ENCODE data around the gene LITAF. TPM values are rescaled to one million over a fixed set of nuclear protein-coding genes. Genes with fewer than 3 reads are reported as not detected.
"Not testable (repeated sequence)": the region's sequence is repeated elsewhere in the genome, so short reads cannot be mapped to it uniquely, and the experiment has no call there.

Gene LITAF
- polyA plus RNA-seq, 4 donors, result 123 to 141 (median 127) TPM

DNA sequence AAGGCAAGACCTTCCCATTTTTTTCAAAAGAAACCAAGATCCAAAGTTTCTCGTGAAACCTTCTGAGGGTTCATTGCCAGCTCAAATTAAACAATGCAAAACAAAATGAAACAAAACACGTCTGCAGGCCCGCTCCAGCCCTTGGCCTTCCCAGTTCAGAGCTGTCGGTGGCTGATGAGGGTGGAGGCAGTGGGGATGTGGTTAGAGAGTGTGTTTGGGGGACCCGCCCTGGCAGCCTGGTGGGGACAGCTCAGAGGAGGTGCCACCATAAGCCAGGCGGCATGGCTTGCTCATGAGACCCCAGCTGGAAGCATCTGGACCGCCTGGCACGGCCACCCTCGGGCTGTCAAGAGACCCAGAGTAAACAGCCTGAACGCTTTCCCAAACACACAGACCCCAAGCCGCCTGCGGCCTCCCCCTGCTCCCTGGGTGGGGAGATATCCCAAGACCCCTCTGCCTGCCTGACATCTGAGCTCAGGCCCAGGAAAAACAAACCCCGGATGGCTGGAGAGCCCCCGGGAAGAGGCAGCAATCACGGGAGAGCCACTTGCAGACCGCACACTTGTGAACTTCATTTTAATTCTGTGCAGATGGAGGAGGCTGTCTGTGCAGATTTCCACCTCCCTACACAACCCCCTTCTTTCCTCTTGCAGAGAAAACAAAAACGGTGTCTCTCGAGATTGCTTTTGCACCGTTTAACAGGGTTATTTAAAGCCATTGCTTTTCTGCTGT lies 35.4 kb upstream of the LITAF start:
- no peak for DNase-seq (ENCODE audit: low read depth in 4 of 4, low spot score in 3 of 4)

DNA sequence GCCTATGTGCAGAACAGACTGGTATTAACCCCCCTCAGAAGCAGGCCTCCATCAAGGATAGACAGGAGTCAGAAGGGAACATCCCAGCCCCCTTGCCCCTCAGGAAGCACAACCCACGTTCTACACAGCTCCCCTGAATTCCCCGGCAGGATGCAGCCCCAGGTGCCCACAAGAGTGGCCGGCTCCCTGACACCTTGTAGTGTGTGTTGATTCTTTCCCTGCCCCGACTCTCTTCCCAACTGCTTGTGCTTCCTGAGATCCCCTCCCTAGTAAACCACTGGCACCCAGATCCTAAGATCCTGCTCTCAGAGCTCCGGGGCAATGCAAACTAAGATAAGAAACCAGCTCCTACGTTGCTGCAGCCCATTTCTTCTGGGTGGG lies 34.8 kb upstream of the LITAF start:
- DNase-seq (ENCODE audit: low read depth in 4 of 4, low spot score in 3 of 4), result no peak

DNA sequence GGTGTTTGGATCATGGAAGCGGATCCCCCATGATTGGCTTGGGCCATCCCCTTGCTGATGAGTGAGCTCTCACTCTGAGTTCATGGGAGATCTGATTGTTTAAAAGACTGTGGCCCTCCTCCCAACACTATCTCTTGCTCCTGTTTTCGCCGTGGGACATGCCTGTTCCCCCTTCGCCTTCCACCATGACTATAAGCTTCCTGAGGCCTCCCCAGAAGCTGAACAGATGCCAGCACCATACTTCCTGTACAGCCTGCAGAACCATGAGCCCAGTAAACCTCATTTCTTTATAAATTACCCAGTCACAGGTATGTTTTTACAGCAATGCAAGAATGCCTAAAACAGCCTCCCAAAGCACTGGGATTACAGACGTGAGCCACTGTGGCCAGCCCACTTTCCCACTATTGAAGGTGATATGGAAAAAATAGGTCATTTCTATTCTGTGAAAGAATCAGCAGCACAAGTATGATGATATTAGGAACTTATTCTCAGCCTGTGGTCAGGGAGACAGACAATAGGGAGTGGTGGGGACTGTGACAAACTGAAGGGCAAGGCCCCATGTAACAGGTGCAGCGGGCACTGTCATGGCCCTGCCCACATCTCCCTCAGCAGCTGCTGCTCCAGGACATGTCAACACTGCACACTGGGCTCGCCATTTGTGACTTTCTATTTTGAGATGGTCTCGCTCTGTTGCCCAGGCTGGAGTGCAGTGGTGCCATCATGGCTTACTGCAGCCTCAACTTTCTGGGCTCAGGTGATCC lies 33.7 kb upstream of the LITAF start:
- DNase-seq (ENCODE audit: low read depth in 4 of 4, low spot score in 3 of 4), result no peak

DNA sequence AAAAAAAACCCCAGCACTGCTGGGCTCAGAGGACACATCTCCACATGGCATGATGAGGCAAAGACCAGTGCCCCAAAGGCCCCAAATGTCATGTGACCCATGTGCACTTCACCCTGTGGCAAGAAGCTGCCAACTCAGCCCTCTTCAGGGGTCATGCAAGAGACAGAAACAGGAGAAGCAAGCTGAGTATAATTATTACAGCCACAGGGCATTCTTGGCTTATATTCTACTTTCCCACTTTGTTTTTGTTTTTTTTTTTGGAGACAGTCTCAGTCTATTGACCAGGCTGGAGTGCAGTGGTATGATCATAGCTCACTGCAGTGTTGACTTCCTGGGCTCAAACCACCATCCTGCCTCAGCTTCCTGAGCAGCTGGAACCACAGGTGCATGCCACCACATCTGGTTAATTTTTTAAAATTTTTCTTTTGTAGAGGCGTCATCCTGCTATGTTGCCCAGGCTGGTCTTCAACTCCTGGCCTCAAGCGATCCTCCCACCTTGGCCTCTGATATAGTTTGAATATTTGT lies 32.7 kb upstream of the LITAF start:
- no peak for DNase-seq (ENCODE audit: low read depth in 4 of 4, low spot score in 3 of 4)

DNA sequence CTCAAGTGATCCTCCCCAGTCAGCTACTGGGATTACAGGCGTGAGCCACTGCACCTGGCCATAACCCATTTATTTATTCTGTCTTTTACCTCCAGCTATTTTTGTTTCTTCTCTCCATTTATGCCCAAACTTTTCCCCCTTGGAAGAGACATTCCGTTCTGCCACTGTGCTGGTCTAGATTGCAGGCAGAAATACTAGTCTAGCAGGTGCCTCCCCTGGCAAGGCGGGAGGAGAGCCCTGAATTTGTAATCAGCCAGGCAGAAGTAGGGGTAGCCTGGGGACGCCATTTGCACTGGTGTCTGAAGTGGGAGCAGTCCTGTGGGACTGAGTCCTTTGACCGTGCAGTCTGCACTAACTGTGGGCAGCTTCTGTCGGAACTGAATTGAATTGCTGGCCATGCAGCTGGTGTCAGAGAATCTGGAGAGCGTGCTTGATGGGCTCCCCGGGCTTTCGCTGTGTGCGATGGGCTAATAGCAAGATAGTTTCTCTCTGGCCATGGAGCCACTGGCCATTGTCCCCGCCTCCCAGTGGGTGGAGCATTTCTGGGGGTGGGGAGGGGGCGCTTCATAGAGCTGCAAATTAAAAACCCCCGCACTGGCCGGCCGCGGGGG lies 31.5 kb upstream of the LITAF start:
- DNase-seq (ENCODE audit: low read depth in 4 of 4, low spot score in 3 of 4), result no peak

DNA sequence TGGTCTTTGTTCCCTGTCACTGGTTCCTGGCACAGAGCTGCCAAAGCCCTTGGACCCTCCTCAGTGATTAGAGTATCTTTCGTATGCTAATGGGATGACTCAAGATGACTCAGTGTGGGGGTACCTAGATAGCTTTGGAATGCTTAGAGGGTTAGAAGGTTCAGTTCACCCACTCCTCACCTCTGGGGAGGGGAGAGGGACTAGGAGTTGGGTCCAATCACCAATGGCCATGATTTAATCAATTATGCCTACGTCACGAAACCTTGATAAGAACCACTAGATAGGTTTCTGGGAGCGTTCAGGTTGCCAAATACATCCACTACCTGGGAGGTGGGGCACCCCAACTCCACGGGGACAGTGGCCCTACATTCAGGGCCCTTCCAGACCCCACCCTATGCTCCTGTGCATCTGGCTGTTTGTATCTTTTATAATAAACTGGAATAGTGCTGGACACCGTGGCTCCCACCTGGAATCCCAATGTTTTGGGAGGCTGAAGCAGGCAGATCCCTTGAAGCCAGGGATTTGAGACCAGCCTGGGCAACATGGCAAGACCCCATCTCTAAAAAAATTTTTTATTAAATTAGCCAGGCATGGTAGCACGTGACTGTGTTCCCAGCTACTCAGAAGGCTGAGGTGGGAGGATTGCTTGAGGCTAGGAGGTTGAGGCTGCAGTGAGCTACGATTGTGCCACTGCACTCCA lies 29.2 kb upstream of the LITAF start:
- no peak for DNase-seq (ENCODE audit: low read depth in 4 of 4, low spot score in 3 of 4)

DNA sequence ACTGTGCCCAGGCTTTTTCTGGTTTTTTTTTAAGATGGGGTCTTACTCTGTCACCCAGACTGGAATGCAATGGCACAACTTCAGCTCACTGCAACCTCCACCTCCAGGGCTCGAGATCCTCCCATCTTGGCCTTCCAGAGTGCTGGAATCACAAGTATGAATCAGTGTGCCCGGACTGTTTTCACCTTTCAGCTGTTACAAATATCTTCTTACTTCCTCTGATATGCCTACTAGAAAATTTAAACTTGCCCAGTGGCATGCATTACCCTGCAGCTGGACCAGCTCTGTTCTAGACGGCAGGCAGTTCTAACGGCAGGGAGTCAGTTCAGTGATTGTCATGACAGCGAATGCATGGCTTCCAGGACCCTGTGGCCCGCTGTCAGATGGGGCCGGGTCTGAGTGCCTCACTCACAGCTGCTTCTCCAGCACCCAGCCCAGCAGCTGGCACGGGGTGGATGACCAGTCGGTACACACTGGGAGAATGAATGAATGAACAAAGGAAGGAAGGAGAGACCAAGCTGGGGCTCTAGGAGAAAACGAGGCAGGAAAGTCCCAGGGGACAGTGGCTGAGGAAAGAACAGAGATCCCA lies 28.0 kb upstream of the LITAF start:
- no peak for DNase-seq (ENCODE audit: low read depth in 4 of 4, low spot score in 3 of 4)

DNA sequence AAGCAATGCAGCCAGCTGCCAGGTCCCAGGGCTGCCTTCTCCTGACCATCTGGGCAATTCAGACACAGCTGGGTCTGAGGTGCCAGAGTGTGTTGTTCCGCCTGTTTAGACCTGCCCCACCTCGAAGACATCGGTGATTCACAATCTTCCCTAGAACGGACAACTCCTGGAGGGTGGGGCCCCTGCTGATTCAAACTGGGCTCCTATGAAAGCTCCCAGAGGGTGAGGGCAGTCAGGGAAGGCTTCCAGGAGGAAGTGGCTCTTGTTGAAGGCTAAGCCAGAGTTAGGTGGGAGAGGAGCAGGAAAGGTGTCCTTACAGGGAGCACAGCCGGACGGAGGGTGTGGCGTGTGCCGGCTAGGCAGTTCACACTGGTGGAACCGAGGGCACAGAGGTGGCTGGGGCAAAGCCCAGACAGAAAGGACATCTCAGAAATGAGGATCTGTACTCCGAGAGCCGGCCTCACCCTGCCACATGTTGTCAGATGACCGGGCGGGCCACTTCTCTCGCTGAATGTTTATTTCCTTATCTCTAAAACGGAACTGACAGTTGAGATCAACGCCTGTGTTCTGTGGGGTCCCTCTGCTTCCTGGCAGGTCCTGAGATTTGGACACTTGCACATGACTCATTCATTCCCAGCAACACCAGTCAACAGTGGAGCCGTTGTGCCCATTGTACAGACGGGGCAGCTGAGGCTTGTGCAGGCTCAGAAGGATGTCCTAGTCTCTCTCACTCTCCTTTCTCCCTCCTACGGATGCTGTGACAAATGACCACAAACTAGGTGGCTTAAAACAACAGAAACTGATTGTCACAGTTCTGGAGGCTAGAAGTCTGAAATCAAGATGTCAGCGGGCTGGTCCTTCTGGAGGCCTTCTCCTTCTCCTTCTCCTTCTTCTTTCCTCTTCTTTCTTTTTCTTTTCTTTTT lies 26.9 kb upstream of the LITAF start:
- DNase-seq (ENCODE audit: low read depth in 4 of 4, low spot score in 3 of 4), result no peak

DNA sequence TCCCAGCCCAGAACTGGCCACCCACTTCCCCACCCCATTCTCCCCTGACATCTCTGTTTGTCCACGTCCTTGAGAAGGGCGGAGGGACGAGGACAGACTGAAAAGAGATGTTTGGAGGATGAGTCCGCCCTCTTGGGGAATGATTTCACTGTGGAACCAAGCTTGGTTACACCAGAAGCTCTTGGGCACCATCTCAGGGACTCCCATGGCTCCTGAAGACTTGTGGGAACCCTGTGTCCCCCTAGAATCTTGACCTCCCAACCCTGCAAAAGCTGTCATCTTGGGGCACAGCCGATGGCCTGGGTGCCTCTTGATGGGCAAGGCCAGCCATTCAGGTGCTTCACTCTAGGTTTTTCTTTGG lies 25.9 kb upstream of the LITAF start:
- no peak for DNase-seq (ENCODE audit: low read depth in 4 of 4, low spot score in 3 of 4)

DNA sequence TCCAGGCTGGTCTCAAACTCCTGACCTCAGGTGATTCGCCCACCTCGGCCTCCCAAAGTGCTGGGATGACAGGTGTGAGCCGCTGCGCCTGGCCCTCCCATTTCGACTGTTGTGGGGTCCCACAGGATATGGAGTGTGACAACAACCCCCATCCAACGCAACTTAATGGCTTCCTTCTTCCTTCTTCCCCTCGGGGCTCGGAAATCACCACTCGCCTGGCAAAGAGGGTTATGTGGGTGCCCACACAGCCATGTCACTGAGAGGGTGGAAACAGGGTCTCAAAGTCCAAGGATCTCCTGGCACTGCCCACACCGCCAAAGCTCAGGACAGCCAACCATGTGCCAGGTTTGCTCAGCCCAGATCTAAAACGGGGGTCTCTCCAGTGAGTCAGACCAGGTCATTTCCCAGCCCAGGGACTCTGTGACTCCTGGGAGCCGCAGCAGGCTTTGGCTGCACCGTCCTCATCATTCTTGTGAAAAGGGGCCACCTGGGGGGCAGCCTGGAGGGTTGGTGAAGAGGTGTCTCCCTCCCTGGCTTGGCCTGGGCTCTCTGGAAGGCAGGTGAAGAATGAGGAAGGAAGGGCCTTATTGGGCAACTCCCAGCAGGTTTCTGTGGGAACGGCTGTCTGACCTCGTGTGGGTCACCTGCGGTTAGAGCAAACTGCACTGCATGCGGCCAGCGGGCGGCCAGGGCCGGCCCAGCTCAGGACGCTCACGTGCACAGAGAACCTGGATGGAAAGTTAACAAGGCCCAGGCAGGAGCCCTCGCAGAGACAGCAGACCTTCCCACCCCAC lies 25.3 kb upstream of the LITAF start:
- DNase-seq (ENCODE audit: low read depth in 4 of 4, low spot score in 3 of 4), result no peak

DNA sequence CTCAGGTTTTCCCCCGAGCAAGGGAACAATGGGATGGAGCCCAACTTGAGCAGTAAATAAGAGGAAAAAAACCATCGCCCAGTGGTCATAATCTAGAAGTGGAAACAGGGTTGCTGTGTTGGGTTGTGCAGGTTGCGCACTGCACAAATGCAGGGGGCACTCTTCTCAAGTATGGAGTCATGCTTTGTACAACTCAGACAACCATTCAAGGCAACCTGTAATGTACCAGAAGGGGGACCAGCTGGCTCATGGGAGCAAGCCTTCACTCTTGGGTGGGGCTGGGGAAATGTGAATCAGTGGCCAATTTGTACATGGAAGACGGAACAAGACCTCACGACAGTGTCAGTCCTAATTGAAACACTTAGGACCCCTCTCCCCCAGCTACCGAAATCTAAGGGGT lies 23.9 kb upstream of the LITAF start:
- DNase-seq (ENCODE audit: low read depth in 4 of 4, low spot score in 3 of 4), result no peak

DNA sequence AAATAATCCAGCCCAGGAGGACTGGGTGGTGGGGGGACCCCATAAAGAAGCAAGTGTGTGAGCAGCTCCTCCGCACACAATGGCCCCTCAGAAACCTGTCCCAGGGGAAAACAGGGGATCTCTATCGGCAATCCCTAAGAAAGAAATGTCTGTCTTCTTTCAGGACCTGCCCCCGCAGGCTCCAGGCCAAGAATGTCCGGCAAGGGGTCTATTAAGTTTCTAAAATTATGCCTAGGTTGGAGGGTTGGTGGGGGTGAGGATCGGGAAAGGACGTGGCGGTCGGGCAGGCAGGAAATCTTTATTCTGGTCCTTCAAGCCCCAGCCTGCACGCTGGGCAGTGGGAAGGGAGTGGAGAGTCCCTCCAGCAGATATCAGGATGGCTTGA lies 23.4 kb upstream of the LITAF start:
- no peak for DNase-seq (ENCODE audit: low read depth in 4 of 4, low spot score in 3 of 4)

DNA sequence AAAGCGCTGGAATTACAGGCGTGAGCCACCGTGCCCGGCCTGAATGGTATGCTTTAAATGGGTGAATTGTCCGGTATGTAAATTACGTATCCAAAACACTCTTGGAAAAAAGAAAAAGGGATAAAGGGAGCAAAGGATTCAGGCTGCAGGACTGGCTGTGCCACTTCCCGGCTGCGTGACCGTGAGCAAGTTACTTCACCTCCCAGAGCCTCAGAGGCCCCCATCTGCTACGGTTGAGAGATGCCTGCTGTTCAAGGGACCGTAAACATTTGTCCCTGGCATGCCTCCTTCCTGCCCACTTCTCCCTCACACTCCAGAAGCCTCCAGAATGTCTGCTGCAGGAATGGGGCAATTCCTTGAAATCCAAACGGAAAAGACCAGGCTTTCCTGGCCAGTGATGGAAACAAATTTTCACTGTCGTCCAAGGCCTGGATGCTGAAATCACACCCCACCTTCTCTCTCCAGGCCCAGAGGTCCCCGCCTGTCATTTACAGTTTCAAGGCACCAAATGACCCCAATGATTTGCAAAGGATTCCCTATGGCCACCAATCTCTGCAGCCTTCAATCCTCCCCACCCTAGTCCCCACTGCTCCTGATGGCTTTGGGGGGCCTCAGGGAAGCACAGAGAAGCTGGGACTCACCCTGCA lies 22.9 kb upstream of the LITAF start:
- no peak for DNase-seq (ENCODE audit: low read depth in 4 of 4, low spot score in 3 of 4)

DNA sequence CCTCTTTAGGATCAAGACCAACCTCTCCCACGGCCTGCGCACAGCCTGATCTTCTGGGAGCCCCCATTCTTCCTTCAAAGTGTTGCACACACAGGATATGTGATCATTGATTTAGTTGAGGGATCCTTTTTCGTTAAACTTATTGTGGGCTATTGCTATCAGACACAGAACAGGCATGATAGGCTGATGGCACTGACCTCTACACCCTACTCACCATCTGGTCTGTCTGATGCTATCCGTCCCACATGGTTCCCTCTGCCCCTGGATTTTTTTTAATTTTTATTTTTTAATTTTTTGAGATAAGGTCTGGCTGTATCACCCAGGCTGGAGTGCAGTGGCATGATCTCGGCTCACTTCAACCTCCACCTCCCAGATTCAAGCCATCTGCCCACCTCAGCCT lies 19.2 kb upstream of the LITAF start:
- DNase-seq (ENCODE audit: low read depth in 4 of 4, low spot score in 3 of 4), result no peak

DNA sequence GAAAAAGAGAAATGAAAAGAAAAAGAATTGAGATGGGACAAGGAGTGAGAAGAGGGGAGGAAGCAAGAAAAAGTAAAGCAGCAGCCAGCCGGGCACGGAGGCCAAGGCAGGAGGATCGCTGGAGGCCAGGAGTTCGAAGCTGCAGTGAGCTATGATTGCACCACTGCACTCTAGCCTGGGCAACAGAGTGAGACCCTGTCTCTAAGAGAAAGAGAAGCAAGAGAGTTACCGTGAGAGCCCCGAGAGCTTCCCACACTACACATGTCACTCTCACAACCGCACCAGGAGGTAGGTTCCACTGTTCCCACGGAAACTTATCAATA lies 18.8 kb upstream of the LITAF start:
- DNase-seq (ENCODE audit: low read depth in 4 of 4, low spot score in 3 of 4), result no peak

DNA sequence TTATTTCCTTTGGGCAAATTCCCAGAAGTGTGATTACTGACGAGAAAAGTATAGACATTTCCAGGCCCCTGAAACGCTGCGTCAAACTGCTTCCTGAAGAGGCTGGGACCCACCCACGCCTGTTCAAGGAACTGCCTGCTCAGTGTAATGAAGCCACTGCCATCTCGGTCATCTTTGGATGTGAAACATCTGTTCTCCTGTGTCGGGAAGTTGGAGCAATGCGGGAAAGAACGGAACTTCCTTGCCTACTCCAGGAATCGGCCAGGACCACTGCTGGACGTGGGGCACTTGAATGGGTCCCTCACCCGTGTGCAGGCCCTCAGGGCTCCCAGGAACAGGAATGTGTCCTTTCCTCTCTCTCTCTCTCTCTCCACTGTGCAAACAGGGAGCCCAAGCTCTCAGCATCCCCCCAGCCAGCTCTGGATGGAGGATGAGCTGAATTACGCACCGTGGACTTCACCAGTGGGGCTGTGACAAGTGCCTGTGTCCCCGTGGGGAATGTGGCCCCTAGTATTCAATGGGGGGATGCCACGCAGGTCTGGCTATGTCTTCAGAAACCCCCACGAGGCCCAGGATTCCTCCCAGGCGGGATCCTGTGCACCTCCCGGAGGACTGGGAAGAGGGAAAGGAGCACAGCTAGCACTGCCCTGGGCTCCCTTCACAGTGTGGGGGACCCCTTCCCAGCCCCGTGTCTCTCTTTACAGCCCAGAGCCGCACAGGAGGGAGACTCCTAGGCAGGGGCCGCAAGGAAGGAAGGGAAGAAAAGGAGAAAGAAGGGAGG lies 18.3 kb upstream of the LITAF start:
- DNase-seq (ENCODE audit: low read depth in 4 of 4, low spot score in 3 of 4), result no peak

DNA sequence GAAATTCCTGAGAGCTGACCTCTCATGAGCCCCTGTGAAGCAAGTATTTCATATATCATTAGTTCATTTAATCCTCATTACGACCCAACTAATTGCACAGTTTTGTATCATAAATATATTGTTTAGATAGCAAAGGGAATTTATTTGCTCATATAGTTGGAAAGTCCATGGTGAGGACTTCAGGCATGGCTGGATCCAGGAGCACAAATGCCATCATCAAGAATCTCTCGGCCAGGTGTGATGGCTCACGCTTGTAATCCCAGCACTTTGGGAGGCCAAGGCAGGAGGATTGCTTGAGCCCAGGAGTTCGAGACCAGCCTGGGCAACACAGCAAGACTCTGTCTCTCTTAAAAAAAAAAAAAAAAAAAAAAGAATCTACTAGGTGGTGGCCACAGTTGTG lies 17.6 kb upstream of the LITAF start:
- DNase-seq (ENCODE audit: low read depth in 4 of 4, low spot score in 3 of 4), result not testable (repeated sequence)

DNA sequence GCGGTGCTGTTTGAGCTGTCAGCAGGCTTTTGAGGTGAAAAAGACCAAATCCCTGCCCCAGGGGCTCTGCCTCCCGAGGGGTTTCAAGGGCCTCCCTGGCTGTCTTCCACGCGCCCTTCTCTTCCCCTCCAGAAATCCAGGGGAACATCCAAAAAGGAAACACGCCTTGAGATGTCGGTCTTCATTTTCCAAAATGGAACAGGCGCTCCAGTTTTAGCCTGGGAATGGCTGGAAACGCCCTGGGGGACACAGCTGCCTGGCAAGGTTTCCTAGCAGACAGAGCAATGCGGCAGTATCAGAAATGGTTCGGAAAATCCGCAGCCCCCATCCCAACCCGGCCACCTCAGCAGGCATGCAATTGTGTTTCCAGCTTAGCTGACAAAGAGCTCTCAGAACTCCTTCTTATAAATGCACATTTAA lies 16.6 kb upstream of the LITAF start:
- no peak for DNase-seq (ENCODE audit: low read depth in 4 of 4, low spot score in 3 of 4)
